ENCODE data around the gene C1orf35.
A peak's percentile ranks its signal among the peaks of the same experiment; 100 is the strongest.

C1orf35 gene

GRCh38 chr1:228098323-228098931 lies 4.7 kb downstream of the C1orf35 start:
- DNase-seq (ENCODE audit: low read depth in 1 of 2, low spot score in 1 of 2): no peak
- 0 out of 2 replicates have a peak, but pooled peaks have one; percentile 47 for TF ChIP-seq POLR2AphosphoS5 (IDR thresholded peaks at IDR 0.05; ENCODE audit: low read depth)
- TF ChIP-seq REST (IDR thresholded peaks at IDR 0.05; ENCODE audit: insufficient replicate concordance, low read depth): no peak
- TF ChIP-seq GABPA (IDR thresholded peaks at IDR 0.05; ENCODE audit: low read depth): no peak

GRCh38 chr1:228097333-228098081 lies 5.6 kb downstream of the C1orf35 start:
- H3K27me3 ChIP-seq (ENCODE audit: insufficient read depth, poor library complexity, severe bottlenecking): no peaks in the 10 kb centered on the region

More at GRCh38 chr1:228098323-228098931, 4.7 kb downstream of the C1orf35 start:
- no peaks in the 10 kb centered on the region for H3K27me3 ChIP-seq (ENCODE audit: insufficient read depth, poor library complexity, severe bottlenecking)
- no peak overlapping the region for H3K27ac ChIP-seq (replicated peaks)
- no peak overlapping the region for H3K4me3 ChIP-seq (replicated peaks; ENCODE audit: insufficient read depth, low read length)

DNA sequence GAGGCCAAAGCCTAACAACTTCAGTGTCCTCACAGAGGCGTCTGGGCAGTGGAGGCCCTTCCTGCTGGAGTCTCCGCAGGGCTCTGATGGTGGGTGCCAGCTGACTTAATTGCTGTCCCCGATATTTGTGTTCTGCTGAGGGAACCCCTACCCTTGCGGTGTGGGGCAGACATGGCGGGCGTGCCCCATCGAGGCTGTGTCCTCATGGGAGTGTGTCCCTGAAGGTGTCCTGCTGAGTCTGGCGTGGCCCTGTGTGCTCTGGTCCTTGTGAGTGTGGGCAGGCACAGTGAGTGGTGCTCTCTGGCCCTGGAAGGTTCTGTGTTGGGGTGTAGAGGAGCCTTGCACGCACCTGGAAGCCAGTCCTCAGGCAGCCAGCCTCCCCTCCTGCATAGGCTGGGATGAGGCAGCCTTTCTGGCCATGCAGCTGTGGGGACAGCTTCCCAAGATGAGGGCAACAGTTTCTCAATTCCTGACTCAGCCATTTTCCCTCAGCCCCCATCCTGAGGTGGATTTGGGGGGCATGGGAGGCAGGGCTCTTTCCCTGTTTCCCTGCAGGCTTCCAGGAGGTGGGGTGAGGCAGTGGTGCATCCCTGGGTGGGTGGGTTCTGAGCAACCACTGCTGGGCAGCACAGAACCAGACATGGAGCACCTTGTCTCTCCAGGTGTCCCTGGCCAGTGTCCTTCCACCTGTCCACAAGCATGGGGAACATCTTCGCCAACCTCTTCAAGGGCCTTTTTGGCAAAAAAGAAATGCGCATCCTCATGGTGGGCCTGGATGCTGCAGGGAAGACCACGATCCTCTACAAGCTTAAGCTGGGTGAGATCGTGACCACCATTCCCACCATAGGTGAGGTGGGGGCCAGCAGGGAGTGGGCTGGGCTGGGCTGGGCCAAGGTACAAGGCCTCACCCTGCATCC lies 6.5 kb downstream of the C1orf35 start:
- no peak for TF ChIP-seq REST (IDR thresholded peaks at IDR 0.05; ENCODE audit: insufficient replicate concordance, low read depth)
- TF ChIP-seq SPI1 (IDR thresholded peaks at IDR 0.05; ENCODE audit: borderline replicate concordance, low read depth): no peak
- no peak for TF ChIP-seq POLR2AphosphoS5 (IDR thresholded peaks at IDR 0.05; ENCODE audit: low read depth)
- TF ChIP-seq GABPA (IDR thresholded peaks at IDR 0.05; ENCODE audit: low read depth): no peak
- TF ChIP-seq CTCF (IDR thresholded peaks at IDR 0.05; ENCODE audit: insufficient read depth, low read length): no peak
- DNase-seq (ENCODE audit: low read depth in 1 of 2, low spot score in 1 of 2): no peak
- no peak overlapping the region for H3K4me3 ChIP-seq (replicated peaks; ENCODE audit: insufficient read depth, low read length)
- H3K27ac ChIP-seq (replicated peaks): no peak overlapping the region
- H3K27me3 ChIP-seq (ENCODE audit: insufficient read depth, poor library complexity, severe bottlenecking): no peaks in the 10 kb centered on the region

More at GRCh38 chr1:228097333-228098081, 5.6 kb downstream of the C1orf35 start:
- no peak for DNase-seq (ENCODE audit: low read depth in 1 of 2, low spot score in 1 of 2)
- Histone ChIP-seq H3K27ac (replicated peaks) (no peak overlapping the region), H3K4me3 (replicated peaks; ENCODE audit: insufficient read depth, low read length) (no peak overlapping the region)
- TF ChIP-seq CTCF (IDR thresholded peaks at IDR 0.05; ENCODE audit: insufficient read depth, low read length): no peak

- Histone ChIP-seq H3K4me3 (replicated peaks; ENCODE audit: insufficient read depth, low read length) (no peak overlapping the region), H3K27me3 (ENCODE audit: insufficient read depth, poor library complexity, severe bottlenecking) (no peaks in the 10 kb centered on the region), H3K27ac (replicated peaks) (no peak overlapping the region)
- TF ChIP-seq REST (IDR thresholded peaks at IDR 0.05; ENCODE audit: insufficient replicate concordance, low read depth) (no peak), GABPA (IDR thresholded peaks at IDR 0.05; ENCODE audit: low read depth) (no peak), POLR2AphosphoS5 (IDR thresholded peaks at IDR 0.05; ENCODE audit: low read depth) (no peak), CTCF (IDR thresholded peaks at IDR 0.05; ENCODE audit: insufficient read depth, low read length) (no peak), SPI1 (IDR thresholded peaks at IDR 0.05; ENCODE audit: borderline replicate concordance, low read depth) (no peak)
- DNase-seq (ENCODE audit: low read depth in 1 of 2, low spot score in 1 of 2): no peak
Measured at GRCh38 chr1:228095938-228096337, 7.2 kb downstream of the C1orf35 start.
